Stimulated activated naive B cell treated with anti-CD40 and anti-IgM and Interleukin-4, amounts not matched to agents 10 μg/mL and 1 μg/mL and 100 μg/mL, for 72 hours (primary cell): ENCODE data around the gene ZEB2.
A peak's percentile ranks its signal among the peaks of the same experiment; 100 is the strongest.

Experiments used
- ATAC-seq, 2 donors: fragments of 150-1000 bp; cut with Tn5 transposase; replicated peaks; 2 replicates each; pipeline ENCODE4 v1.10.0; 2021; ENCODE audit warnings: moderate library complexity in 1 of 2
- DNase-seq: peaks from one replicate; pipeline ENCODE4 v3.0.0; 2021
- H3K27ac Mint-ChIP-seq: one replicate; pipeline ENCODE4 v1.8.0; 2022; ENCODE audit warnings: mild to moderate bottlenecking, mixed read lengths
- H3K27me3 Mint-ChIP-seq, 2 donors: one replicate each; pipeline ENCODE4 v1.8.0; 2022; ENCODE audit warnings: mixed read lengths in 2 of 2
- H3K36me3 Mint-ChIP-seq, 2 donors: one replicate each; pipeline ENCODE4 v1.8.0; 2022; ENCODE audit warnings: mixed read lengths in 2 of 2, mild to moderate bottlenecking in 1 of 2
- H3K4me1 Mint-ChIP-seq, 2 donors: one replicate each; pipeline ENCODE4 v1.8.0; 2022; ENCODE audit warnings: mixed read lengths in 2 of 2, mild to moderate bottlenecking in 1 of 2
- H3K4me3 Mint-ChIP-seq, 2 donors: one replicate each; pipeline ENCODE4 v1.8.0; 2022; ENCODE audit warnings: mild to moderate bottlenecking in 2 of 2, mixed read lengths in 2 of 2, moderate library complexity in 1 of 2
- H3K9me3 Mint-ChIP-seq, 2 donors: one replicate each; pipeline ENCODE4 v1.8.0; 2022; ENCODE audit warnings: mixed read lengths in 2 of 2, mild to moderate bottlenecking in 1 of 2

The ZEB2 gene

DNA sequence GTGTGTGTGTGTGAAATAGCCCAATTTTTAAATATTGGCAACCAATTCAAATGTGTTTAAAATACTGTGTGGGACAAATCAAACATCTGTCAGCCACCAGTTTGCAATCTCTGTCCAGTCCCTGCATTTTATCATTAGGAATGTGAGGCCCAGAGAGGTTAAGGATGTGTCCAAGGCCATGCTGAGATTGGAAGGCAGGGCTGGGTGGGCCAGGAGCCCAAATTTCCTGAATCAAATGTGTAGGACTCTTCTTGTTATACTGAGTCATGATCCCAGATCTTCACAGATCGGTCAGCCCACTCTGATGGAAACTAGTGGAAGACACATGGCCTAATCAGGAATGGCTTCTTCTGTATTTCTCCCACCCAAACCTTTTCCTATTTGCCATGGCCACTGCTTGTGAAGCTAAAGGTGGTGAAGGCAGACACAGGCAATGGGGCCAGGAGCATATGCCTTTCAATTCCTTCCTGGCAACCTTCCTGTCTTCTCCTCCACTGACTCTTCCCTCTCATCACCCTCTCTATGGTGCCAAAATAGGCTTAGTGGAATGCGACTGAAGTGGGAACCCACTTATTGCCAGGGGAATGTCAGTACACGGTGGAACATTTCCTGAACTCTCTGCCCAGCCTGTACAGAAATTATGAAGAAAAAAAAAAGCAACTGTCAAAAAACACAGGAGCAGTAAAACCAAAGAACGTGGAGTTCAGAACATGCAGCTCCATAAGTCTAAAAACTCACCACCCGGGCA, 35.5 kb downstream of the ZEB2 start:
- ATAC-seq = no peak
- DNase-seq = no peak
- Mint-ChIP-seq H3K9me3 (peaks cover 2 to 6% of the 10 kb centered on the region in 2 donors), H3K27me3 (no peaks in the 10 kb centered on the region), H3K4me1 (peaks cover 28 to 60% of the 10 kb centered on the region in 2 donors), H3K4me3 (no peak overlapping the region), H3K36me3 (peaks cover 16 to 19% of the 10 kb centered on the region in 2 donors), H3K27ac (peak overlapping the region; percentile 84)

DNA sequence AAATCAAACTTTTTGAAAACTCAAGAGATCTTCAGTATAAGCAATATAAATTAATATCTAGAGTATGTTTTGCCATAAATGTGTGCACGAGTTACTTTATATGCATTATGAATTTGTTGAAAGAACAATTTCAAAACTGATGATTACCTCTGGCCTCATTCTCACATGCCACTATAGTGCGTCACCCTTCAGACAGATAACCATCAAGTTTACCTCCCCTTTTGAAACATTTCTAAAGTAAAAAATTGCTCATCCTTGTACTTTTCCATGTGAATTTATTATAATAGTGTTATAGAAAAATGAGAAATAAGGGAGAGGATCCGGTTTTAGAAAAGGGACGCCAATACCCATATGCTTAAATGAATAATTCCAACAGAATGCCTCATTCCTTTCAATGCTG, 38.3 kb downstream of the ZEB2 start:
- Mint-ChIP-seq H3K9me3 (peaks cover 2 to 6% of the 10 kb centered on the region in 2 donors), H3K27me3 (no peaks in the 10 kb centered on the region), H3K27ac (no peak overlapping the region), H3K4me1 (peaks cover 31 to 58% of the 10 kb centered on the region in 2 donors), H3K36me3 (peaks cover 16 to 23% of the 10 kb centered on the region in 2 donors), H3K4me3 (no peak overlapping the region)
- ATAC-seq (no peak), DNase-seq (no peak)

DNA sequence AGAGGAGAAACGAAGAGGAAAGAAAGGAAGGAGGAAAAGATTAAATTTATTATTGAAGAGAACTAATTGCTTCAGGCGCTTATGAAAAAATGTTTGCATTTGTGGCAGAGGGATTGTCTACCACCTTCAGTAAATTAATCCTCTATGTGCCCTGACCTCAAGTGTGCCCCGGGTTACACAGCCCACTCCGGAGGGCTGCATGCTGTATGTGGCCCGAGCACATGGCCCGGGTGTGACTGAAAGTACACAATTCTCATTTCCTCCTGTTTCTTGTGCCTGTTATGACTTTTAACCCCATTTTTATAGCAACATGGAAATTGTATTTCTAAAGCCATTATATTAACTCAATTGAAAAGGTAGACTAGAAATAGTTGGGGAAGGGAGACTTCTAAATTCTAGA, 38.8 kb downstream of the ZEB2 start:
- DNase-seq (no peak), ATAC-seq (peak; percentile 34 to 72)
- peaks cover 2 to 6% of the 10 kb centered on the region in 2 donors for H3K9me3 Mint-ChIP-seq
- no peaks in the 10 kb centered on the region for H3K27me3 Mint-ChIP-seq
- H3K4me3 Mint-ChIP-seq = no peak overlapping the region
- H3K36me3 Mint-ChIP-seq = peaks cover 18 to 23% of the 10 kb centered on the region in 2 donors
- H3K4me1 Mint-ChIP-seq = peaks cover 35 to 62% of the 10 kb centered on the region in 2 donors
- H3K27ac Mint-ChIP-seq = no peak overlapping the region

DNA sequence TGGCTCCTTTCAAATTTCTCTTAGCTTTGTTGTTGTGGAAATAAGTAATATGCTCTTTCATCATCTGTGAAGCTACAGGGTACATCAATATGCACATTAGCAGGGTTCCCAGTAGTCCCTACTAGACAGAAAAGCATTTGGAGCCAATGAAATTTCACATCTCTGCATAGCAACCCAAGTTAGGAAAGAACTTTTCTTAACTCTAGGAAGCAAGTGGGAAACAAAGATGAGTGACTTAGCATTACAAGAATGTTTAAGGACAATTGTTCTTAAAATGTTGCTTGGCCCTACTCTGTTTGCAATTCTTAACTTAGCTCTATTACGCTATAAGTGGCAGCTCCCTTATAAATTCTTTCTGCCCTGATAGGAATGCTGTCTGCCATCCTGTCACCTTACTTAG, 39.6 kb downstream of the ZEB2 start:
- H3K27me3 Mint-ChIP-seq = no peaks in the 10 kb centered on the region
- H3K36me3 Mint-ChIP-seq = peaks cover 20 to 23% of the 10 kb centered on the region in 2 donors
- no peak overlapping the region for H3K4me3 Mint-ChIP-seq
- ATAC-seq (no peak), DNase-seq (no peak)
- H3K9me3 Mint-ChIP-seq = peaks cover 2 to 6% of the 10 kb centered on the region in 2 donors
- H3K27ac Mint-ChIP-seq = no peak overlapping the region
- H3K4me1 Mint-ChIP-seq = peaks cover 37 to 65% of the 10 kb centered on the region in 2 donors

DNA sequence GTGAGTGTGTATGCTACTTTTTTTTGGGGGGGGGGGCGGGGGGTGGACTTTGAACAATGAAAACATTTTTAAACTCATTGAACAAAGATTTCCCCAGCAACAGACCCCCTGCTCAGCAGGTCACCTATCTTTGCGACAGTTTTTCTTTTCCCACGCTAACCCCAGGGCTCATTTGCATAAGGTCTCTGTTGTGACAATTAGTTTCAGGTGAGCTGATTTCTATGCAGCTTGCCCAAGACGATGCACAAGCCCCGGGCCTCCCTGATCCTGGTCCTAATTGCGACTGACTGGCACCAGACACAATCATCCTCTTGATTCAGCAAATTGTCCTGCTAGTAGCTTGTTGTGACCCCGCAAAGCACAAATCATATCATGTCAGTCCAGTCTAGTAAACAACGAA, 40.3 kb downstream of the ZEB2 start:
- no peak for DNase-seq
- H3K27me3 Mint-ChIP-seq = no peaks in the 10 kb centered on the region
- no peak overlapping the region for H3K4me3 Mint-ChIP-seq
- peaks cover 2 to 6% of the 10 kb centered on the region in 2 donors for H3K9me3 Mint-ChIP-seq
- peaks cover 40 to 64% of the 10 kb centered on the region in 2 donors for H3K4me1 Mint-ChIP-seq
- ATAC-seq = no peak
- H3K27ac Mint-ChIP-seq = no peak overlapping the region
- peaks cover 20 to 23% of the 10 kb centered on the region in 2 donors for H3K36me3 Mint-ChIP-seq

DNA sequence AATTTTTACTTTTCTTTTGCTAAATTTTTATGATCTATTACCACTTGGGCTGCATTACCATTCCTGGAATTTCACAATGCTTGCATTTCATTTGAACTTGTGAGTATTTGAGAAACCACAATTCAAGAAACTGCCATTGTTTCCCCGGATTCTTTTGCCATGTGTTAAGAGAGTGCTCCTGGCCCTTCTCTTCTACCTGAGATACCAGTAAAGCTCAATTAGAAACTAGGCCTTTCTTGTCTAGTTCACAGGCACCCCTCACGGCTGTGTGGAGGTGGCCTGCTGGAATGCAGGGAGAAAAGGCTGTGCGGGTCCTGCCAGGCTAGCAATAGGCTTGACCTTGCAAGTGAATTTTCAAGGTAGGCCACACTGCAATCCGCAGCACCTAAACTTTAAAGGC, 40.8 kb downstream of the ZEB2 start:
- H3K27me3 Mint-ChIP-seq = no peaks in the 10 kb centered on the region
- peaks cover 37 to 59% of the 10 kb centered on the region in 2 donors for H3K4me1 Mint-ChIP-seq
- no peak overlapping the region for H3K4me3 Mint-ChIP-seq
- H3K9me3 Mint-ChIP-seq = peaks cover 2 to 6% of the 10 kb centered on the region in 2 donors
- H3K36me3 Mint-ChIP-seq = peaks cover 20 to 21% of the 10 kb centered on the region in 2 donors
- no peak overlapping the region for H3K27ac Mint-ChIP-seq
- ATAC-seq (no peak), DNase-seq (no peak)

DNA sequence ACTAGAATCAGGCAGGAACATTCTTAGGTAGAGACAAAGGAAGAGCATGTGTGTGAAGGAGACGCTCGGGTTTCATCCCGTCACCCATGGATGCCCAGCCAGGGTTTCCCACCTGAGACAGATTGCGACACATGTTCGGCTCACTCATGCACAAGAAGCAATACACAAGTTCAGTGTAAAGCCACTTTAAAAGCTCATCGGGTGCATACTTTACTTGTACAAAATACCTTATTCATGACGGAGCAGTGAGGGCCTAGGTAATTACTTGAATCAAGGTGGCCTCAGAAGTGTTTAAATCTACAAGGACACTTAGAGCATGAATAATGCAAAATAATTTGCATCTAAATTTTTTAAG, 42.0 kb downstream of the ZEB2 start:
- Mint-ChIP-seq H3K27ac (no peak overlapping the region), H3K4me3 (no peak overlapping the region), H3K4me1 (peaks cover 36 to 48% of the 10 kb centered on the region in 2 donors)

DNA sequence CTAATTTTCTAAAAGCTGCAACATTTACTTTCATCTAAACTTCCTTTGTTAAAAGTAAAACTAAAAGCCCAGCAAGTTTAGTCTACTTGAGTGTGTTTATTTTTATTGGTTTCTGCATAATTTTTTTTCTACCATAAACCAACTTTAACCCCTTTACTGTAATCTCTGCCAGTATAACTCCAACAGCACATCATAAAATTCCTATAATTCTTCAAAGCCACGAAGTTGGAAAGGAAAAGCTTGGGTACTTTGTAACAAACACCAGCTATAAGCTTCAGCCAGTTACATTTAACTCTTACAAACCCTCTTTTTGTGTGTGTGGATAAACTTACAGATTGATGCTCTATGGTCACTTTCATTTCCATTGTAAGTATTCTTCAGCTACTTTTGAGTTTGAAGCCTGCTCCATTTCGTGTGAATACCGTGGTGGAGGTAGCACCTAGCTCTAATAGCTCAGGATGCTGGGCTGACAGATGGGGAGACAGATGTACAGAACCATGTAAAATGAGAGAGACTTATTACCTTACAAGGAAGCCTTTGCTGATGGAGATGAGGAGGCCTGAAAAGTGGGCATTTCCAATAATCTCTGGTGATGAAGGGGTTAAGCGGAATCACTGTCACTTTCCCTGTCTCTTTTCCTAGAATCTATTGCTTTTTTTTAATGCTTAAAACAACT, 42.5 kb downstream of the ZEB2 start:
- H3K4me3 Mint-ChIP-seq = no peak overlapping the region
- peaks cover 31 to 43% of the 10 kb centered on the region in 2 donors for H3K4me1 Mint-ChIP-seq
- no peak for DNase-seq
- no peak overlapping the region for H3K27ac Mint-ChIP-seq
- H3K27me3 Mint-ChIP-seq = no peaks in the 10 kb centered on the region
- ATAC-seq = no peak
- peaks cover 2 to 5% of the 10 kb centered on the region in 2 donors for H3K9me3 Mint-ChIP-seq
- peaks cover 13 to 15% of the 10 kb centered on the region in 2 donors for H3K36me3 Mint-ChIP-seq

More for the DNA sequence above, 42.0 kb downstream of the ZEB2 start:
- H3K9me3 Mint-ChIP-seq = peaks cover 2 to 6% of the 10 kb centered on the region in 2 donors
- ATAC-seq = no peak
- no peaks in the 10 kb centered on the region for H3K27me3 Mint-ChIP-seq
- peaks cover 17 to 20% of the 10 kb centered on the region in 2 donors for H3K36me3 Mint-ChIP-seq
- no peak for DNase-seq

DNA sequence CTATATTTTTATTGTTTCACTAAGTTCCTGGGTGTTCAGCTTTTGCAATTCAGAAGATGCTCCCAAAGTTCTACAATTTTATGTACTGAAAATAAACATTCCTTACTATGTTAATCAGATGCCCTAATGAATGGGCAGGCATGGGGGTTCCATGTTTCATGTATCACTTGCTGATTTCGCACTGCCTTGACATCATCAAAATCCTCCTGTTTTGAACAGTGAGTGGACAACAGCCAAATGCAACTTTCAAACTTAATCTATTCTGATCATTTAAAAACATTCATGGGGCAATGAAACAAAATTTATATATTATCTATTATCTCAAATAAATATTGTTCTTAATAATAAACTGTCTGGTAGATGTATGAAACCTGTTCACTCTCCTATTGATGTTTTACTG, 43.2 kb downstream of the ZEB2 start:
- peaks cover 0 to 2% of the 10 kb centered on the region in 2 donors for H3K9me3 Mint-ChIP-seq
- H3K4me3 Mint-ChIP-seq = no peak overlapping the region
- H3K36me3 Mint-ChIP-seq = peaks cover 7% of the 10 kb centered on the region in 2 donors
- peaks cover 25 to 36% of the 10 kb centered on the region in 2 donors for H3K4me1 Mint-ChIP-seq
- ATAC-seq (no peak), DNase-seq (no peak)
- H3K27ac Mint-ChIP-seq = no peak overlapping the region
- H3K27me3 Mint-ChIP-seq = no peaks in the 10 kb centered on the region

DNA sequence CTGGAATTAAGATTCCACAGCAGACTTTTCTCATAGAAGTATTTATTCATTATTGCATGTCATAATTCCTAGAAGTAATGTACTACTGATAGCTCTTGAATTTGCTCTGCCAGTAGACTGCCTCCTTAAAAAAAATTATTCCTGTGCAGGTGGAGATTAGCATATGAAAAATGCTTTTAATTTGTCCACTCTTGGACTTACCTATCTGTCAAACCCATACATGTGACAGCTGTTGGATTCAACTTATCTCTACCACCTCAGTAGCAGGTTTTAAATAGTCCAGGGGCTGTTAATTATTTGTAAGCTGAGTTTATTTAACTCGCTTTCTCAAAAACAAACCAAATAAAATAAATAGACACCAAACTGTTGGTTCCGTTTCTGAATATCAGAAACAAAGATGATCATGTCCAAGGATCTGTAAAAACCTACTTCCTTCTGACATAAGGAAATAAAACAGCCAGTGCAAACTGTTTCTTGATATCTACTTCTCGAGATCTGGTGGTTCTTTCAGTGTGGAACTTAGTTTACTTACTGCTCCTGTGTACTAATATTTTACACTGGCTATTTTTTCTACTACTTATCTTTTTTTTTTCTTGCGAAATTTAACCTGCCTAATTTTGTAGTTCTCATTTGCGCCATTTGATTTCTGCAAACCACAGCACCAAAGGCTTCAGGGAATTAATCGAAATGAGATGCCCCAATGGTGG, 44.2 kb downstream of the ZEB2 start:
- H3K36me3 Mint-ChIP-seq = peaks cover 4 to 7% of the 10 kb centered on the region in 2 donors
- ATAC-seq (no peak), DNase-seq (no peak)
- H3K27ac Mint-ChIP-seq = no peak overlapping the region
- no peaks in the 10 kb centered on the region for H3K27me3 Mint-ChIP-seq
- H3K4me1 Mint-ChIP-seq = peaks cover 28 to 29% of the 10 kb centered on the region in 2 donors
- no peak overlapping the region for H3K4me3 Mint-ChIP-seq
- no peaks in the 10 kb centered on the region for H3K9me3 Mint-ChIP-seq

DNA sequence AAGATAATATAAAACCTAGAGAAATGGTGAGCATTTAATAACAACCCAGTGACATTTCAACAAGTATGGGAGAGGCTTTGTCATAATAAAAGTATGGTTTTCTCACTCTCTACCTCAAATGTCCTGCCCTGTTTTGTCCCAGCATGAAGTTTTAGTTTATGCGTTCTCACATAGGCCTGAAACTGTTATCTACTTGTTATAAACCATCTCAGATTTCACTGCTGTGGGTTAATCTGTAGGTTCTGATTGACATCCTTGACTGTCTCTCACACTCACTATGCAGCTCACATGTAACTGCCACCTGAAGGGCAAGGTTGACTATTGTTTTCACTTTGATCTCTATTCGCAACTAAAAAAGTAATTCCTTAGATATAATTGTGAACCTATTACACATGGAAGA, 44.9 kb downstream of the ZEB2 start:
- ATAC-seq = no peak
- Mint-ChIP-seq H3K27me3 (no peaks in the 10 kb centered on the region), H3K36me3 (peaks cover 4 to 7% of the 10 kb centered on the region in 2 donors), H3K27ac (no peak overlapping the region), H3K4me3 (no peak overlapping the region), H3K4me1 (peaks cover 26% of the 10 kb centered on the region in 2 donors), H3K9me3 (no peaks in the 10 kb centered on the region)
- no peak for DNase-seq

DNA sequence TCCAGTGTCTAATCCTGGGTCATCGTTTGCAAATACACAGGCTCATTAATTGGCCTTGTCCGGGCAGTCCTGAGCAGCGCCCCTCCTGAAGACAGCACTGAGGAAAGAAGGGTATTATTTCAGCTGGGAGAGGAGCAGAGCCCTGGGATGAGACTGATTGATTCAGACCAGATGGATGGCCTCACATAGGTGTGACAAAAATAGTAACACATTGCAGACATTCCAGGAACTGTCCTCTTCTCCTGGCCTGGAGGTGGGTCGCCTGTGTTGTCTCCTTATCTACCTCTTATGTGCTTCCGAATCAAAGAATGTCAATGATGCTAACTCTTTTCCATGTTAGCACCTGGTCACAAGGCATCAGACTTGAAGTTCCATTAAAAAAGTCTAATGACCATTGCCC, 45.9 kb downstream of the ZEB2 start:
- Mint-ChIP-seq H3K4me3 (no peak overlapping the region), H3K9me3 (no peaks in the 10 kb centered on the region), H3K27ac (no peak overlapping the region), H3K4me1 (peaks cover 22 to 27% of the 10 kb centered on the region in 2 donors), H3K27me3 (no peaks in the 10 kb centered on the region), H3K36me3 (peaks cover 4 to 7% of the 10 kb centered on the region in 2 donors)
- ATAC-seq (no peak), DNase-seq (no peak)

DNA sequence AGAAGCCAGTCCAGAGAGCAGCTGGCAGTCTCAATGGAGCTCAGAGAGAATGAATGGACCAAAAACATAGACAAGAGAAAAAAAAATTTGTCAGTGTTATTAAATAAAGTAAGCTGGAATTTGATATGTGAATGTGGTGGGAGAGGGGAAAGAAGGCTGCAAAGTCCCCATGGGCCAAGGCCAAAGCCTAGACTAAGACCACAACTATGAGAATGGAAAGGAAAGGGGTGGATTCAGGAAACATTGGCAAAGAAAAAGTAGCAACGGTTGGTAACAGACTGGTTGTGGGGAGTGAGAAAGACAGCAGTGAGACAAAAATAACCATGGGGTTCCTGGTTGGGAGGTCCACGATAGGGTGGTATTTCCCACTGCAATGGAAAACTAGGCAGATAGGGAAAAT, 47.0 kb downstream of the ZEB2 start:
- peaks cover 25 to 33% of the 10 kb centered on the region in 2 donors for H3K4me1 Mint-ChIP-seq
- DNase-seq (no peak), ATAC-seq (no peak)
- no peak overlapping the region for H3K4me3 Mint-ChIP-seq
- H3K27ac Mint-ChIP-seq = no peak overlapping the region
- H3K27me3 Mint-ChIP-seq = no peaks in the 10 kb centered on the region
- H3K36me3 Mint-ChIP-seq = peaks cover 4 to 11% of the 10 kb centered on the region in 2 donors
- no peaks in the 10 kb centered on the region for H3K9me3 Mint-ChIP-seq

DNA sequence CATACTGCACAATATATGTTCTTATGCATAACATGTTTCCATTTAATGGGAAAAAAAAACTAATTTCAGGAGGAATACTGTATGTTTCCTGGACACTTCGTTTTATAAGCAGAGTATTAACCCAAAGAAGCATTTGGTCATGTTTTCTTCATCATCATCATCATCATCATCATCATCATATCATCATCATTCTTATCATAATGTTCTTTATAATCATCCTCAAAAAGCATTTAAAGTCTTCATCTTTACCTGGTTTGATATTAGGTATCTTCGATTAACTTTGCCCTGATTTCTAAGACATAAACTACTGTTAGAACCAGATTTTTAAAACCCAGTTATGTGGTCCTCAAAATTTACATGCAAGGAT, 47.9 kb downstream of the ZEB2 start:
- Mint-ChIP-seq H3K4me3 (no peak overlapping the region), H3K9me3 (no peaks in the 10 kb centered on the region), H3K27me3 (no peaks in the 10 kb centered on the region), H3K27ac (no peak overlapping the region), H3K4me1 (peaks cover 25 to 30% of the 10 kb centered on the region in 2 donors), H3K36me3 (peaks cover 5 to 11% of the 10 kb centered on the region in 2 donors)
- no peak for ATAC-seq
- DNase-seq = no peak
